Left kidney (tissue), 2 donors: ENCODE results near the gene KRT6A. TPM values are rescaled to one million over a fixed set of nuclear protein-coding genes. Genes with fewer than 3 reads are reported as not detected.
"Not testable (repeated sequence)": the region's sequence is repeated elsewhere in the genome, so short reads cannot be mapped to it uniquely, and the experiment has no call there.

ENCODE experiments used
- DNase-seq: peaks from one replicate; pipeline ENCODE4 v3.0.0-alpha.2; 2013
- polyA plus RNA-seq: library from polyadenylated mRNA; unstranded; fragments of 120-200 nt; gene quantifications from one replicate; pipeline ENCODE4 v1.2.1, GENCODE V29; 2013; ENCODE audit not compliant: insufficient read length

Gene KRT6A
- polyA plus RNA-seq, 1 donor = not detected

GRCh38 chr12:52464897-52465296, 28.2 kb downstream of the KRT6A start:
- DNase-seq = no peak

GRCh38 chr12:52461693-52462092, 31.4 kb downstream of the KRT6A start:
- no peak for DNase-seq

- DNase-seq = no peak
Measured at GRCh38 chr12:52458861-52459260, 34.2 kb downstream of the KRT6A start.

- DNase-seq = no peak
Measured at GRCh38 chr12:52455821-52456220, 37.2 kb downstream of the KRT6A start.

- DNase-seq = no peak
Measured at GRCh38 chr12:52454411-52455201, 38.5 kb downstream of the KRT6A start.

GRCh38 chr12:52452101-52452500, 41.0 kb downstream of the KRT6A start, which contains the start of gene KRT6B:
KRT6B (minus strand) TSS chr12:52452146; CDS start chr12:52452078, 68 bp downstream.
- DNase-seq = no peak

GRCh38 chr12:52448228-52448627, 44.8 kb downstream of the KRT6A start:
- DNase-seq = no peak

GRCh38 chr12:52447196-52447595, 45.9 kb downstream of the KRT6A start:
- not testable (repeated sequence) for DNase-seq

- DNase-seq = no peak
Measured at GRCh38 chr12:52446367-52447045, 46.6 kb downstream of the KRT6A start.

- DNase-seq = no peak
Measured at GRCh38 chr12:52445876-52446275, 47.2 kb downstream of the KRT6A start.

GRCh38 chr12:52444647-52445595, 48.1 kb downstream of the KRT6A start:
- no peak for DNase-seq

- DNase-seq = no peak
Measured at GRCh38 chr12:52443966-52444365, 49.1 kb downstream of the KRT6A start.

- no peak for DNase-seq
Measured at GRCh38 chr12:52442600-52443061, 50.4 kb downstream of the KRT6A start.

GRCh38 chr12:52441320-52441911, 51.6 kb downstream of the KRT6A start:
- DNase-seq = no peak

GRCh38 chr12:52440821-52441319, 52.2 kb downstream of the KRT6A start:
- no peak for DNase-seq

- no peak for DNase-seq
Measured at GRCh38 chr12:52439845-52440244, 53.2 kb downstream of the KRT6A start.

GRCh38 chr12:52439420-52439819, 53.6 kb downstream of the KRT6A start:
- DNase-seq = no peak

- DNase-seq = no peak
Measured at GRCh38 chr12:52438305-52439301, 54.5 kb downstream of the KRT6A start.

- no peak for DNase-seq
Measured at GRCh38 chr12:52437508-52437907, 55.5 kb downstream of the KRT6A start.
